Epidermal melanocyte (primary cell): Measurements from ENCODE around the gene TMEM98.
"Not testable (repeated sequence)": the region's sequence is repeated elsewhere in the genome, so short reads cannot be mapped to it uniquely, and the experiment has no call there.

Source experiments
- DNase-seq: peaks from one replicate; pipeline ENCODE4 v3.0.0; 2011; ENCODE audit warnings: low spot score; ENCODE audit not compliant: insufficient read length

The TMEM98 gene

GRCh38 chr17:32976605-32977004 is 48.7 kb downstream of the TMEM98 start:
- DNase-seq, result no peak

- no peak for DNase-seq
These were observed 52.3 kb downstream of the TMEM98 start for GRCh38 chr17:32980230-32980629.

GRCh38 chr17:32981611-32982010 is 53.7 kb downstream of the TMEM98 start:
- DNase-seq, result not testable (repeated sequence)

GRCh38 chr17:32985050-32985756 is 57.2 kb downstream of the TMEM98 start:
- no peak for DNase-seq

- DNase-seq, result not testable (repeated sequence)
These were observed 59.5 kb downstream of the TMEM98 start for GRCh38 chr17:32987453-32987805.

GRCh38 chr17:32987868-32988267 is 59.9 kb downstream of the TMEM98 start:
- DNase-seq, result not testable (repeated sequence)

- no peak for DNase-seq
These were observed 60.6 kb downstream of the TMEM98 start for GRCh38 chr17:32988481-32989101.

- no peak for DNase-seq
These were observed 64.5 kb downstream of the TMEM98 start for GRCh38 chr17:32992321-32993033.

- DNase-seq, result no peak
These were observed 66.0 kb downstream of the TMEM98 start for GRCh38 chr17:32993977-32994376.
